Activated T-helper 1 cell treated with Interleukin-2 at 50 U/mL for 16 hours (primary cell): ENCODE measurements around the gene MEFV.
"Not testable (repeated sequence)": the region's sequence is repeated elsewhere in the genome, so short reads cannot be mapped to it uniquely, and the experiment has no call there.

Experiments used
- DNase-seq: peaks from one replicate; pipeline ENCODE4 v3.0.0-alpha.2; 2020; ENCODE audit warnings: low read depth

Gene MEFV

DNA sequence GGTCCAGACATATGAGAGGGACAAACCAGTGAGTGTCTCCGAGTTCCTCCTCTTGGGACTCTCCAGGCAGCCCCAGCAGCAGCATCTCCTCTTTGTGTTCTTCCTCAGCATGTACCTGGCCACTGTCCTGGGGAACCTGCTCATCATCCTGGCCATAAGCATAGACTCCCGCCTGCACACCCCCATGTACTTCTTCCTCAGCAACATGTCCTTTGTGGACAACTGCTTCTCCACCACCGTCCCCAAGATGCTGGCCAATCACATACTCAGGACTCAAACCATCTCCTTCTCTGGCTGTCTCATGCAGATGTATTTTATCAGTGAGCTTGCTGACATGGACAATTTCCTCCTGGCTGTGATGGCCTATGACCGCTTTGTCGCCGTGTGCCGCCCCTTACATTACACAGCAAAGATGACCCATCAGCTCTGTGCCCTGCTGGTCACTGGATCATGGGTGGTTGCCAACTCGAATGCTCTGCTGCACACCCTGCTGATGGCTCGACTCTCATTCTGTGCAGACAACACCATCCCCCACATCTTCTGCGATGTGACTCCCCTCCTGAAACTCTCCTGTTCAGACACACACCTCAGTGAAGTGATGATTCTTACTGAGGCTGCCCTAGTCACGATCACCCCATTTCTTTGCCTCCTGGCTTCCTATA, 40.7 kb downstream of the MEFV start:
- DNase-seq = no peak

DNA sequence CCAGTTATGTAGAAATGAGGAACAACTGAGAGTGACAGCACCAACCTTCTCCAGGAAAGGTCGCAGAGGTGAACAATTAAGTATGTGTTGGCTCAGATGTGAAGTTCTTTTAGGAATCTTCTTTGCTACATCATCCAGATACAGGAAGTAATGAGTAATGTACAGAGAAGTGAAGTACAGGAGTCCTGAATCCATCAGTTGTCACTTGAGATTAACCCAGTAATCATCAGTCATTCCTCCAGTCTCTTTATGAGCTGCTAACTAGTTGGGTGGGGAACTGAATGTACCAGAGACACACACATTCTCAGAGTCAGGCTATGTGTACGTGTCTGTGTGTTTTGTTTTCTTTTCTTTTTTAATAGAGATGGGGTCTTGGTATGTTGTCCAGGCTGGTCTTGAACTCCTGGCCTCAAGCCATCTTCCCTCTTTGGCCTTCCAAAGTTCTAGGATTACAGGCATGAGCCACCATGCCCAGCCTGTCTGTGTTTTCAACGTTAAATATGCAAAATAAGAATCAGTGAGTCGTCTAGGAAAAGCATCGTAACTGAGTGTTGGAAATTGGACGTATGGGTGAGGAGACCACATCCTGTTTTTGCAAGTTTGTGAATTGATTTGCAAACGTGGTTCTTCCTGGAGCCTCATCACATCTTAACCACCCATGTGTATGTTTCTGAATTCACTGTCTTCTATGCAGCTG, 41.4 kb downstream of the MEFV start:
- DNase-seq = no peak

DNA sequence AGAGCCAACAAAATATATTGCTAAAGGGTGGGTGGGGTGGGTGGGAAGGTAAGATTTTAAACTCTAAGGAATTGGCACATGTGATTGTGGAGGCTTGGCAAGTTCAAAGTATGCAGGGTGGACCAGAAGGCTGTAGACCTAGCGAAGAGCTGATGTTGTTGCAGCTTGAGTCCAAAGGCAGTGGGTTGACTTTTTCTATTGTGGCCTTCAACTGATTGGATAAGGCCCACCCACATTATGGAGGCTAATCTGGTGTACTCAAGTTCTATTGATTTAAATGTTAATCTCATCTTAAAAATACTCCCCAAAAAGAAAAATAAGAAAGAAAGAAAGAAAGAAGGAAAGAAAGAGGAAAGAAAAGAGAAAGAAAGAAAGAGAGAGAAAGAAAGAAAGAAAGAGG, 43.9 kb downstream of the MEFV start:
- no peak for DNase-seq

DNA sequence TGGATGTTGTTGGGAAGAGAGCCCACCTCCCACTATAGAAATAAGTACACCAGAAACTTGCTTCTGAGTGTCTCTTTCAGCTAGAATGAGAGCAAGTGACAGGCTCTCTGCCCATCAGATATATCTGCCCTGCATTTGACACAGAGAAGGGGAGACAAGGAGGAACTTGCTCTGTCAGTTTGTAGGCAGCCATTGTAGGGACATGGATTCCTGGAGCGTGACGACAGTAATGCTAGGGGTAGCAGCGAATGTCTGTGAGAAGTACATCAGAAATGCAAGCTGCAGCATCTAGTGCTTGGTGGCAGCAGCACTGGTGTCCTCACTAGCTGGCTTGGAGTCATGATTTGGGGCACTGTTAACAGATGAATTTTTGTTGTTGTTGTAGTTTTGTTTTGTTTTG, 44.4 kb downstream of the MEFV start:
- no peak for DNase-seq

GRCh38 chr16:3207086-3207953, 49.1 kb downstream of the MEFV start:
- DNase-seq = no peak

GRCh38 chr16:3205939-3206338, 50.5 kb downstream of the MEFV start:
- DNase-seq = not testable (repeated sequence)

DNA sequence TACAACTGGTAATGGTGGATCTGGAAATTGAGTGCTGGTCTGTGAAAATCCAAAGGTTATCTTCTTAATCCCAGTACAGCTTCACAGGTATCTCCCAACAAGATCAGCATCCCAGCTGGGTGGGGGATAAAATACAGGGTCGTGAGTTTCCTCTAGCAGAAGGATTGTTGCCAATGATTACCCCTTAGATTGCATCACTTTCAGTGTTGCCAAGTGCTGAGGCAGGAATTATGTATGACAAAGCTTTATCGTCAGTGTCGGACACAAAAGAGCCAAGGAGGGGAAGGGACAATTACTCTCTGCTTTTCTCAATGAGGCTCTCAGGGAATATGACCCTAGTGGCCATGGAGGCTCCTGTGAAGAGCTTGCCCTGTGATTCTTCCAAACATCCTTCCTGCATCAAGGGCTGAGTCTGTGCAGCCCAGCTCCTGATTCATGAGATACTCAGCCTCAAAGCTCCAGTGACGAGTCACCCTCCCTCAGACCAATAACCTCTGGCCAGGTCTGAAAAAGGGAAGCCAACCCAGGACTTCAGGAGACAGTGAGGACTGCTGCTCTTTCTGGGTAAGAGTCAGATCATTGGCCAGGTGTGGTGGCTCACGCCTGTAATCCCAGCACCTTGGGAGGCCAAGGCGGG, 53.4 kb downstream of the MEFV start:
- no peak for DNase-seq

GRCh38 chr16:3198334-3199072, 57.9 kb downstream of the MEFV start:
- DNase-seq = no peak

DNA sequence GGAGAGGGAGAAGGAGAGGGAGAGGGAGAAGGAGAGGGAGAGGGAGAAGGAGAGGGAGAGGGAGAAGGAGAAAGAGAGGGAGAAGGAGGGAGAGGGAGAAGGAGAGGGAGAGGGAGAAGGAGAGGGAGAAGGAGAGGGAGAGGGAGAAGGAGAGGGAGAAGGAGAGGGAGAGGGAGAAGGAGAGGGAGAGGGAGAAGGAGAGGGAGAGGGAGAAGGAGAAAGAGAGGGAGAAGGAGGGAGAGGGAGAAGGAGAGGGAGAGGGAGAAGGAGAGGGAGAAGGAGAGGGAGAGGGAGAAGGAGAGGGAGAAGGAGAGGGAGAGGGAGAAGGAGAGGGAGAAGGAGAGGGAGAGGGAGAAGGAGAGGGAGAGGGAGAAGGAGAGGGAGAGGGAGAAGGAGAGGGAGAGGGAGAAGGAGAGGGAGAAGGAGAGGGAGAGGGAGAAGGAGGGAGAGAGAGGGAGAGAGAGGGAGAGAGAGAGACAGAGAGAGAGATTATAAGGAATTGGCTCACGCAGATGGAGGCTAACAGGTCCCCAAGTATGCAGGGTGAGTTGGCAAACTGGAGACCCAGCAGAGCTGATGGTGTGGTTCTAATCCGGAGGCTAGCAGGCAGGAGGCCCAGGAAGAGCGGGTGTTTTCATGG, 58.6 kb downstream of the MEFV start:
- DNase-seq = not testable (repeated sequence)

DNA sequence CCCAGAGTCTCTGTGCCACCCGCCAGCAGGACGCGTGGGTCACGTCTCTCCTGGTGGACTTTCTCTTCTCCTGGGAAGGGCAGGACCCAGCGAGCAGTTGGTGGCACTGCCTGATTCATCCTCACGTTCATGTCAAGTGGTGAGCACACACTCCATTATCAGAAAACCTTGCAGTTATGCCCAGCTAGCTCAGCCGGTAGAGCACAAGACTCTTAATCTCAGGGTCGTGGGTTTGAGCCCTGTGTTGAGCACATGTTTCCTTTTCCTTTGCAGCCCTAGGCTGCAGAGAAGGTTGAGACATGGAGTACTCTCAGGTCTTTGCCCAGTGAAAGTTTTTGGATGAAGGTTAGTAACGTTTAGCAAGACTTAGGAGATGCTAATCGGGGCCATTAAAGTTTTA, 60.5 kb downstream of the MEFV start:
- DNase-seq = no peak

DNA sequence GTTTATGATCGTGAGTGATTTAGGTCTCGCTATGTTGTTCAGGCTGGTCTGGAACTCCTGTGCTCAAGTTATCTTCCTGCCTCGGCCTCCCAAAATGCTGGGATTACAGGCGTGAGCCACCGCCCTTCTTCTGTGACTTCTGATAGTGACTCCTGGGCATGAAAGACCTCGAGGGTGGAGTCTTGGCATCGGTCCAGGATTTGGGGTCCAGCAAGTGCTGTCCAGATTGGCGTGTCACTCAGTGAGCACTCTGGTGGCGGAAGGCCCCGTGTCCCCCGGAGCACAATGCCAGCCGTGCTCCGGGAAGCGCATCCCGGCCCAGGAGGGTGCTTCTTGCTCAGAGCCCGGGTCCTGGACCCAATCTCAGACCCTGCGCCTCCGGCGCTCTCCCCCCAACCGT, 61.6 kb downstream of the MEFV start:
- no peak for DNase-seq

DNA sequence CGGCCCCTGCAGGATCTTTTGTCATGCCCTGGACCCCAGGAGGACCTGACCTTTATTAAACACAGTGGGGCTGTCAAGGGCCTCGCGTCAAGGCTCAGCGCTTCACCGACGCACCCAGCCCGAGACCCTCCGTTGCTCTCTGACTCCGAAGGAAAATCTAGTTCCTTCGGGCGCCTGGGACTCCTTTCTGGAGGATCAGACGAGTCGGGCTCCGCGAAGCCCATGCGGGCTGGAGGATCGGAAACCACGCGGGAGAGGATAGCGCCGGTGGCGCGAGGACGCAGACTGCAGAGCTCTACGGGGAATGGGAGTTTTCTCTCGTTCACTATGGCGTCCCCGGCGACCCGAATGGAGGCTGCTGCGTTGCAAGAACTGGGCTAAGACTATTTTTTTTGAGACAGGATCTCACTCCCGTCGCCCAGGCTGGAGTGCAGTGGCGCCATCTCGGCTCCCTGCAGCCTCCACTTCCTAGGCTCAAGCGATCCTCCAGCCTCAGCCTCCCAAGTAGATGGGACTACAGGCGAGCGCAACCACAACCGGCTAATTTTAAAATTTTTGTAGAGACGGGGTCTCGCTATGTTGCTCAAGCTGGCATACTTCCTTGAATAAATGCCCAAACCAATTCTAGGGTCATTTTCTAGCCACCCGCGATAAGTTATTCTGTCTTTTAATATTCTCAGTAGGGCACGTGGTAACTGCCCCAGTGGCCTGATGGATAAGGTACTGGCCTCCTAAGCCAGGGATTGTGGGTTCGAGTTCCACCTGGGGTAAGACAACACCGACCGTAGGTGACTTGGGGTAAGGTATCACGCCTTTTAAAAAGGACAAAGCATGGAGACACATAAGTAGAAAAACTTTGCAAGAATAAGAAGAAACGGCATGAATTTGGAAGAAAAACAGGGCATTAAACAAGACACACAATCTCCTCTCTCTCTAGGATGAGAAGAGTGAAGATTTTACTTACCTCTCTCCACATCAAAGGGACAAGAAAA, 62.9 kb downstream of the MEFV start:
- no peak for DNase-seq

DNA sequence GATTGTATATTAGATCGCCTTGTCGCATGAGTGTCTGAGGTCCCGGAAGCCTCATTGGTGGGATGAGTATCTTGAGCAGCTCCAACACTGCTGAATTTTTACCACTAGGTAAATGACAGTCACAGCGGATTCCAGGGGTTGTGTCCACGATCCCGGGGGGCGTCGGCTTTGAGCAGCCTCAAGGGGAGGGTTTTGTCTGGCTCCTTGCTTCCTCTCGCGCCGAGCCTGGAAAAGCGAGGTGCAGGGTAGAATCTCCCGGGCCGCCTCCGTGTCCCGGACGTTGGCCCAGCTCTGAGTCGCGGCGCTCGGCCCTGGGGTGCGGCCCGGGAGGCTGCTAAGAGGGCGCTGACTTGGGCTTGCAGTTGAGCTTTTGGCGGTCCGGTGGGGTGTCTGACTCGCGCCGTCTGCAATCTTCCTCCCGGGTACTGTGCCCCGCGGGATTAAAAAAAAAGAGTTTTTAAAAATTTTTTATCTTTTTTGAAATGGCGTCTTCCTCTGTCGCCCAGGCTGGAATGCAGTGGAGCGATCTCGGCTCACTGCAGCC, 63.9 kb downstream of the MEFV start:
- DNase-seq = no peak
